Common myeloid progenitor, CD34-positive (primary cell): ENCODE measurements around the gene USP13. TPM values are rescaled to one million over a fixed set of nuclear protein-coding genes. Genes with fewer than 3 reads are reported as not detected.
A peak's percentile ranks its signal among the peaks of the same experiment; 100 is the strongest.

Experiments
- CTCF ChIA-PET: fragments of 350-600 bp; sonication (Branson Sonifier 250); formaldehyde crosslinking; loops from one replicate; lab custom pipeline; 2021; ENCODE audit warnings: antibody characterized with exemption; lab: Charles Lee
- POLR2A ChIA-PET: fragments of 350-600 bp; sonication (Branson Sonifier 250); formaldehyde crosslinking; loops from one replicate; lab custom pipeline; 2021; ENCODE audit warnings: antibody characterized with exemption; lab: Charles Lee
- DNase-seq, 3 donors: peaks; one replicate each; pipeline versions ENCODE4 v3.0.0 to v3.0.0-alpha.2; 2013
- H3K27ac ChIP-seq, 2 experiments: 1 replicate in 1 of 2; 2 replicates in 1 of 2; pipeline ENCODE4 v1.7.0; 2013; ENCODE audit warnings: inconsistent platforms in 2 of 2, low read length in 2 of 2, mild to moderate bottlenecking in 2 of 2, low read depth in 1 of 2, moderate library complexity in 1 of 2; ENCODE audit not compliant: severe bottlenecking in 2 of 2, insufficient read depth in 1 of 2, poor library complexity in 1 of 2
- H3K27me3 ChIP-seq, 5 experiments: replicated peaks in 2 of 5; 1 replicate in 3 of 5; 2 replicates in 2 of 5; pipeline versions ENCODE4 v1.6.1 to v1.7.0; 2013; ENCODE audit warnings: low read length in 4 of 5, mild to moderate bottlenecking in 2 of 5, moderate library complexity in 2 of 5, inconsistent platforms in 1 of 5; ENCODE audit not compliant: insufficient read depth in 5 of 5, control insufficient read depth in 4 of 5
- H3K36me3 ChIP-seq, 4 experiments: 1 replicate in 2 of 4; 2 replicates in 2 of 4; pipeline versions ENCODE4 v1.6.1 to v1.7.0; 2013; ENCODE audit warnings: low read length in 3 of 4, control low read depth in 1 of 4, mild to moderate bottlenecking in 1 of 4; ENCODE audit not compliant: control insufficient read depth in 4 of 4, insufficient read depth in 4 of 4
- H3K4me1 ChIP-seq, 4 experiments: 1 replicate in 3 of 4; 2 replicates in 1 of 4; pipeline versions ENCODE4 v1.6.1 to v1.7.1; 2013; ENCODE audit warnings: low read length in 3 of 4, mild to moderate bottlenecking in 3 of 4, control low read depth in 1 of 4, inconsistent platforms in 1 of 4, moderate library complexity in 1 of 4; ENCODE audit not compliant: control insufficient read depth in 4 of 4, insufficient read depth in 4 of 4; ENCODE audit errors: control extremely low read depth in 1 of 4
- H3K4me3 ChIP-seq, 7 experiments: 1 replicate in 4 of 7; 2 replicates in 3 of 7; pipeline versions ENCODE4 v1.5.1 to v1.7.0; 2013; ENCODE audit warnings: mild to moderate bottlenecking in 7 of 7, low read length in 6 of 7, moderate library complexity in 6 of 7, inconsistent platforms in 2 of 7, low read depth in 2 of 7, control low read depth in 1 of 7; ENCODE audit not compliant: insufficient read depth in 4 of 7, control insufficient read depth in 1 of 7; ENCODE audit errors: extremely low read depth in 1 of 7
- H3K9me3 ChIP-seq, 5 experiments: 1 replicate in 4 of 5; 2 replicates in 1 of 5; pipeline versions ENCODE4 v1.6.1 to v1.7.1; 2013; ENCODE audit warnings: low read length in 4 of 5, mild to moderate bottlenecking in 2 of 5, inconsistent platforms in 1 of 5, low read depth in 1 of 5, moderate library complexity in 1 of 5; ENCODE audit not compliant: control insufficient read depth in 4 of 5, insufficient read depth in 2 of 5; ENCODE audit errors: control extremely low read depth in 1 of 5
- WGBS: methylation state at CpG from one replicate; pipeline ENCODE4 v1.1.5; 2013; ENCODE audit not compliant: insufficient coverage; 5-methylcytosine and 5-hydroxymethylcytosine counted together
- polyA plus RNA-seq: library from polyadenylated mRNA; unstranded; fragments of 120-200 nt; gene quantifications from one replicate; pipeline ENCODE4 v1.2.1, GENCODE V29; 2013

USP13 gene, protein sequence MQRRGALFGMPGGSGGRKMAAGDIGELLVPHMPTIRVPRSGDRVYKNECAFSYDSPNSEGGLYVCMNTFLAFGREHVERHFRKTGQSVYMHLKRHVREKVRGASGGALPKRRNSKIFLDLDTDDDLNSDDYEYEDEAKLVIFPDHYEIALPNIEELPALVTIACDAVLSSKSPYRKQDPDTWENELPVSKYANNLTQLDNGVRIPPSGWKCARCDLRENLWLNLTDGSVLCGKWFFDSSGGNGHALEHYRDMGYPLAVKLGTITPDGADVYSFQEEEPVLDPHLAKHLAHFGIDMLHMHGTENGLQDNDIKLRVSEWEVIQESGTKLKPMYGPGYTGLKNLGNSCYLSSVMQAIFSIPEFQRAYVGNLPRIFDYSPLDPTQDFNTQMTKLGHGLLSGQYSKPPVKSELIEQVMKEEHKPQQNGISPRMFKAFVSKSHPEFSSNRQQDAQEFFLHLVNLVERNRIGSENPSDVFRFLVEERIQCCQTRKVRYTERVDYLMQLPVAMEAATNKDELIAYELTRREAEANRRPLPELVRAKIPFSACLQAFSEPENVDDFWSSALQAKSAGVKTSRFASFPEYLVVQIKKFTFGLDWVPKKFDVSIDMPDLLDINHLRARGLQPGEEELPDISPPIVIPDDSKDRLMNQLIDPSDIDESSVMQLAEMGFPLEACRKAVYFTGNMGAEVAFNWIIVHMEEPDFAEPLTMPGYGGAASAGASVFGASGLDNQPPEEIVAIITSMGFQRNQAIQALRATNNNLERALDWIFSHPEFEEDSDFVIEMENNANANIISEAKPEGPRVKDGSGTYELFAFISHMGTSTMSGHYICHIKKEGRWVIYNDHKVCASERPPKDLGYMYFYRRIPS
- 6.5 TPM for polyA plus RNA-seq

GRCh38 chr3:179652447-179653095 is at the start of gene USP13:
Gene USP13 (plus strand): TSS chr3:179653040. CDS start chr3:179653226, 186 bp downstream.
- H3K27me3 ChIP-seq: peaks cover 0 to 2% (median 0%) of the 10 kb centered on the region in 5 experiments
- peak; percentile 70 to 92 (median 88) for DNase-seq
- H3K27ac ChIP-seq: peak within 1 kb of the TSS in 1 of 2 experiments; percentile 34
- H3K36me3 ChIP-seq: peaks cover 0 to 3% (median 0%) of the 10 kb centered on the region in 4 experiments
- ChIA-PET CTCF (interaction anchor here (1.3 kb wide), 1 partner anchor 10 kb away, joined by 4 read pairs; no protein-coding TSS in a partner anchor), POLR2A (interaction anchor here (0.9 to 1.3 kb wide), 2 partner anchors 49 to 83 kb away, joined by 3 to 4 read pairs; partner anchors contain the start of genes MRPL47 and NDUFB5)
- no peaks in the 10 kb centered on the region for H3K9me3 ChIP-seq
- H3K4me3 ChIP-seq: peak within 1 kb of the TSS; percentile 81 to 95 (median 88)
- H3K4me1 ChIP-seq: peaks cover 1 to 22% (median 14%) of the 10 kb centered on the region in 4 experiments
- 0% methylated on average over 50 of the region's 56 CpGs for WGBS

- Histone ChIP-seq H3K27ac (peak overlapping the region; percentile 97 to 99), H3K4me3 (peak overlapping the region in 5 of 7 experiments; percentile 84 to 100 (median 98)), H3K36me3 (peaks cover 7 to 36% (median 22%) of the 10 kb centered on the region in 4 experiments), H3K4me1 (peaks cover 0 to 22% (median 16%) of the 10 kb centered on the region in 4 experiments), H3K27me3 (no peaks in the 10 kb centered on the region), H3K9me3 (no peaks in the 10 kb centered on the region)
- 92% methylated on average over 2 of the region's 4 CpGs for WGBS
- ChIA-PET CTCF (interaction anchor here (1.4 to 1.8 kb wide), 2 partner anchors 9 to 43 kb away, joined by 5 to 7 read pairs; no protein-coding TSS in a partner anchor), POLR2A (interaction anchor here (1.5 kb wide), 1 partner anchor 49 kb away, joined by 4 read pairs; the partner anchor contains the start of gene USP13)
- no peak for DNase-seq
Observed at GRCh38 chr3:179603321-179603720, 49.5 kb upstream of the USP13 start.

DNA sequence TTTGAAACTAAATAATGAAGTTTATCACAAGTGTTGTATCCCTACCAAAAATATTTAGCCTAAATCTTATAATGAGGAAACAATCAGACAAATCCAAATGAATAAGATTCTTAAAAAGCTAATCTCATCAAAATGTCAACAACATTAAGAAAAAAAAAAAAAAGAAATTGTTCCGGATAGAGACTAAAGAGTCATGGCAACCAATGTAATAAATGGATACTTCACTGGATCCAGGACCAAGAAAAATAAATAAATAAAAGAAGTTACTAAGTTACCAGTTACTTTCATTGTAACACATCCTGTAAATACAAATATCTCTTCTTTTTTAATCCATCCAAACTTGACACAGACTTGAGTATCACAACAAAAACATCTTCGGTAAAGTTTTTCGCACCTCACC is 49.0 kb upstream of the USP13 start:
- DNase-seq: no peak
- Histone ChIP-seq H3K9me3 (no peaks in the 10 kb centered on the region), H3K27me3 (no peaks in the 10 kb centered on the region), H3K4me3 (peak overlapping the region; percentile 84 to 100 (median 98)), H3K4me1 (peaks cover 0 to 27% (median 18%) of the 10 kb centered on the region in 4 experiments), H3K36me3 (peaks cover 5 to 31% (median 20%) of the 10 kb centered on the region in 4 experiments), H3K27ac (peak overlapping the region; percentile 97 to 99)
- ChIA-PET CTCF (interaction anchor here (1.4 to 1.8 kb wide), 2 partner anchors 10 to 43 kb away, joined by 5 to 7 read pairs; no protein-coding TSS in a partner anchor), POLR2A (interaction anchor here (1.3 to 1.5 kb wide), 2 partner anchors 49 to 153 kb away, joined by 3 to 4 read pairs; partner anchors contain the start of genes GNB4 and USP13)
- no CpG with 5 or more reads among the region's 3 CpGs for WGBS

GRCh38 chr3:179604321-179605078 is 48.3 kb upstream of the USP13 start, which contains the start of the genes MRPL47 and NDUFB5:
Gene MRPL47 (minus strand): TSS chr3:179604638. CDS start chr3:179604624, 14 bp downstream.
Gene NDUFB5 (plus strand): TSS chr3:179604794. CDS start chr3:179604816, 22 bp downstream.
- H3K9me3 ChIP-seq: no peaks in the 10 kb centered on the region
- CTCF ChIA-PET: interaction anchor here (0.9 to 1.0 kb wide), 2 partner anchors 10 to 14 kb away, joined by 3 to 4 read pairs; no protein-coding TSS in a partner anchor
- H3K4me1 ChIP-seq: peaks cover 0 to 32% (median 25%) of the 10 kb centered on the region in 4 experiments
- peak within 1 kb of the TSS; percentile 84 to 100 (median 98) for H3K4me3 ChIP-seq
- H3K36me3 ChIP-seq: peaks cover under 1 to 25% (median 16%) of the 10 kb centered on the region in 4 experiments
- POLR2A ChIA-PET: interaction anchor here (1.3 to 1.5 kb wide), 2 partner anchors 48 to 153 kb away, joined by 3 to 4 read pairs; partner anchors contain the start of genes GNB4 and USP13
- peak; percentile 98 to 99 (median 99) for DNase-seq
- no peaks in the 10 kb centered on the region for H3K27me3 ChIP-seq
- under 1% methylated on average over 27 of the region's 45 CpGs for WGBS
- H3K27ac ChIP-seq: peak within 1 kb of the TSS; percentile 97 to 99

DNA sequence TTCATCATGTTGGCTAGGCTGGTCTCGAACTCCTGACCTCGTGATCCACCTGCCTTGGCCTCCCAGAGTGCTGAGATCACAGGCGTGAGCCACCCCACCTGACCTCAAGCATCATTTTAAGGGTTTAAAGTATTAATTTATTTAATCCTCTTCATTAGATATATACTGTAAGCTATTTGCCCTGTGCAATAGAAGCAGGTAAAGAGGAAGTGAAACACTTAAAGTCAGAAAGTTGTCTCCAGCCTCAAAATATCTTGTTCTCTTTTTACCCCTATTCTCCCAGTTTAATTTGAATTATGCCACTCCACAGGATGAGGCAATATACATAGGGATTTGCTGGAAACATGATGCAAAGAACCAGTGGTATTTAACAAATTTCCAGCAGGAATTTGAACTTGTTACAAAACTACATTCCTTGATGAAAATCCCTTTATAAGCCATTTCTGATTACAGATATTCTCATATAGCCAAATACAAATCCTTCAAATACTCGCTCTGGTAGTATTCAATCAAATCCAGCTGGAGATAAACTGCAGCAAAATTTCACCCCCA is 46.2 kb upstream of the USP13 start:
- H3K4me3 ChIP-seq: no peak overlapping the region
- H3K27ac ChIP-seq: no peak overlapping the region
- H3K27me3 ChIP-seq: no peaks in the 10 kb centered on the region
- ChIA-PET CTCF (interaction anchor here (0.6 kb wide), 1 partner anchor 1223 kb away, joined by 3 read pairs; no protein-coding TSS in a partner anchor), POLR2A (no interaction called here)
- 100% methylated on average over 1 of the region's 4 CpGs for WGBS
- H3K4me1 ChIP-seq: peaks cover 0 to 33% (median 26%) of the 10 kb centered on the region in 4 experiments
- H3K36me3 ChIP-seq: peaks cover 0 to 12% (median 5%) of the 10 kb centered on the region in 4 experiments
- no peak for DNase-seq
- no peaks in the 10 kb centered on the region for H3K9me3 ChIP-seq
